ENCODE data around the gene ABHD12.

Gene ABHD12

GRCh38 chr20:25273541-25274358 is 116.9 kb downstream of the ABHD12 start:
- no peak overlapping the region for H3K4me2 ChIP-seq (ENCODE audit: low read depth, low read length, poor library complexity, severe bottlenecking)
- no peak overlapping the region for H2AFZ ChIP-seq (ENCODE audit: low read depth, low read length, severe bottlenecking)
- no peak for TF ChIP-seq EZH2phosphoT487 (conservative IDR thresholded peaks at IDR 0.05; ENCODE audit: low read length)
- TF ChIP-seq, protein P1, sequence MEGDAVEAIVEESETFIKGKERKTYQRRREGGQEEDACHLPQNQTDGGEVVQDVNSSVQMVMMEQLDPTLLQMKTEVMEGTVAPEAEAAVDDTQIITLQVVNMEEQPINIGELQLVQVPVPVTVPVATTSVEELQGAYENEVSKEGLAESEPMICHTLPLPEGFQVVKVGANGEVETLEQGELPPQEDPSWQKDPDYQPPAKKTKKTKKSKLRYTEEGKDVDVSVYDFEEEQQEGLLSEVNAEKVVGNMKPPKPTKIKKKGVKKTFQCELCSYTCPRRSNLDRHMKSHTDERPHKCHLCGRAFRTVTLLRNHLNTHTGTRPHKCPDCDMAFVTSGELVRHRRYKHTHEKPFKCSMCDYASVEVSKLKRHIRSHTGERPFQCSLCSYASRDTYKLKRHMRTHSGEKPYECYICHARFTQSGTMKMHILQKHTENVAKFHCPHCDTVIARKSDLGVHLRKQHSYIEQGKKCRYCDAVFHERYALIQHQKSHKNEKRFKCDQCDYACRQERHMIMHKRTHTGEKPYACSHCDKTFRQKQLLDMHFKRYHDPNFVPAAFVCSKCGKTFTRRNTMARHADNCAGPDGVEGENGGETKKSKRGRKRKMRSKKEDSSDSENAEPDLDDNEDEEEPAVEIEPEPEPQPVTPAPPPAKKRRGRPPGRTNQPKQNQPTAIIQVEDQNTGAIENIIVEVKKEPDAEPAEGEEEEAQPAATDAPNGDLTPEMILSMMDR (IDR thresholded peaks at IDR 0.05; ENCODE audit: insufficient read depth, low read length, poor library complexity, severe bottlenecking), result no peak
- no peaks in the 10 kb centered on the region for H3K27me3 ChIP-seq (ENCODE audit: low read length)
- no peaks in the 10 kb centered on the region for H3K9me2 ChIP-seq (replicated peaks; ENCODE audit: insufficient read depth, low read length)
- no peak overlapping the region for H3K4me3 ChIP-seq (ENCODE audit: insufficient read depth, low read length, poor library complexity, severe bottlenecking)
- no peaks in the 10 kb centered on the region for H4K20me1 ChIP-seq (ENCODE audit: low read depth, low read length)
- no peaks in the 10 kb centered on the region for H3K36me3 ChIP-seq (ENCODE audit: low read length)
- no peak overlapping the region for H3K27ac ChIP-seq (ENCODE audit: low read depth, low read length)
- H3K79me2 ChIP-seq (ENCODE audit: insufficient read depth, low read length), result no peaks in the 10 kb centered on the region
- no peaks in the 10 kb centered on the region for H3K9me3 ChIP-seq (ENCODE audit: insufficient read depth, low read length)
- no peak overlapping the region for H3K9ac ChIP-seq (ENCODE audit: low read length)
- H3F3A ChIP-seq (ENCODE audit: insufficient read depth), result no peaks in the 10 kb centered on the region

- Histone ChIP-seq H3K27me3 (ENCODE audit: low read length) (no peaks in the 10 kb centered on the region), H3K4me2 (ENCODE audit: low read depth, low read length, poor library complexity, severe bottlenecking) (no peak overlapping the region), H2AFZ (ENCODE audit: low read depth, low read length, severe bottlenecking) (no peak overlapping the region), H3K9ac (ENCODE audit: low read length) (no peak overlapping the region), H3K27ac (ENCODE audit: low read depth, low read length) (no peak overlapping the region), H4K20me1 (ENCODE audit: low read depth, low read length) (0 out of 2 replicates have a peak, but pooled peaks cover 6% of the 10 kb centered on the region), H3F3A (ENCODE audit: insufficient read depth) (no peaks in the 10 kb centered on the region), H3K36me3 (ENCODE audit: low read length) (no peaks in the 10 kb centered on the region), H3K9me2 (replicated peaks; ENCODE audit: insufficient read depth, low read length) (no peaks in the 10 kb centered on the region), H3K4me3 (ENCODE audit: insufficient read depth, low read length, poor library complexity, severe bottlenecking) (no peak overlapping the region), H3K79me2 (ENCODE audit: insufficient read depth, low read length) (no peaks in the 10 kb centered on the region), H3K9me3 (ENCODE audit: insufficient read depth, low read length) (no peaks in the 10 kb centered on the region)
- TF ChIP-seq, protein P1 (IDR thresholded peaks at IDR 0.05; ENCODE audit: insufficient read depth, low read length, poor library complexity, severe bottlenecking), result no peak
- no peak for TF ChIP-seq EZH2phosphoT487 (conservative IDR thresholded peaks at IDR 0.05; ENCODE audit: low read length)
These were observed 117.6 kb downstream of the ABHD12 start for GRCh38 chr20:25273046-25273445.

DNA sequence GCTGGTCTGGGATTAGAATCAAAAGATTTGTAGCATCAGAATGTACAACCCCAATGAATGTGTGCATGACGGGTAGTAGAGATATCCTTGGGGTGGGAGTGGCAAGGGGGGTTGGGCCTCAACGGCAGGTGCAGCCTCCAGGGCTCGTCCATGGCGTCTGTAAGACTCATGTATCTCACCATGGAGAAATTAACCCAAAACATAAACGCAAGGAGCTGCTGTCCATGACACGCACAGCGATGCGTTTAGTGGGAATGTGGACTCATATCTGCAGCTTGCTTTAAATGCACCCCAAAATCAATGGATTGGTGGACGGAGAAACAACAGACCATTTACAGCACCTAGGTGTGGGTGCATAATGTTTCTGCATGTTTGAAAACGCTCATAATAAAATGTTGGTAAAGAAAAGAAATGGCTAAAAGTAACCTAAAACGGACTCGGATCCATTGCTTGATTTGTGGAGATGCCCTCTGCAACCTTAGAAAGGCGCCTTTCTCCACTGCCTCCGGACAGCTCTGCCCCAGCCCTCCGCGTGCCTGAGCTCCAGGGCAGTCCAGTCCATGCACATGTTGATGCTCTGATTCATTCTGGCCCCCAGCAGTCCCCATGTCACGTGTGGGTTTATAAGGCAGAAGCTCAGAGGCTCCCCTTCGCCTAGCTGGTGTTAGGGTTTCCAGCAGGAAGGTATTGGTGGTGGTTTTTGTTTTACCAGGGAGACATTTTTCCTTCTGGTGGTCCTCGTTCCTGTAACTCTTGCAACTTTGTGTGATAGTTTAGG is 118.2 kb downstream of the ABHD12 start:
- H3K27me3 ChIP-seq (ENCODE audit: low read length), result no peaks in the 10 kb centered on the region
- TF ChIP-seq, protein P1 (IDR thresholded peaks at IDR 0.05; ENCODE audit: insufficient read depth, low read length, poor library complexity, severe bottlenecking), result no peak
- TF ChIP-seq EZH2phosphoT487 (conservative IDR thresholded peaks at IDR 0.05; ENCODE audit: low read length), result no peak
- H3F3A ChIP-seq (ENCODE audit: insufficient read depth), result no peaks in the 10 kb centered on the region
- no peaks in the 10 kb centered on the region for H3K36me3 ChIP-seq (ENCODE audit: low read length)
- no peak overlapping the region for H2AFZ ChIP-seq (ENCODE audit: low read depth, low read length, severe bottlenecking)
- H3K9ac ChIP-seq (ENCODE audit: low read length), result no peak overlapping the region
- no peaks in the 10 kb centered on the region for H3K79me2 ChIP-seq (ENCODE audit: insufficient read depth, low read length)
- no peak overlapping the region for H3K4me2 ChIP-seq (ENCODE audit: low read depth, low read length, poor library complexity, severe bottlenecking)
- 0 out of 2 replicates have a peak, but pooled peaks cover 6% of the 10 kb centered on the region for H4K20me1 ChIP-seq (ENCODE audit: low read depth, low read length)
- H3K27ac ChIP-seq (ENCODE audit: low read depth, low read length), result no peak overlapping the region
- no peaks in the 10 kb centered on the region for H3K9me3 ChIP-seq (ENCODE audit: insufficient read depth, low read length)
- no peaks in the 10 kb centered on the region for H3K9me2 ChIP-seq (replicated peaks; ENCODE audit: insufficient read depth, low read length)
- no peak overlapping the region for H3K4me3 ChIP-seq (ENCODE audit: insufficient read depth, low read length, poor library complexity, severe bottlenecking)

All from SU-DHL-6 (cell line).